ENCODE measurements around the gene PRPF31. TPM values are rescaled to one million over a fixed set of nuclear protein-coding genes. Genes with fewer than 3 reads are reported as not detected.

Gene PRPF31
- total RNA-seq, 4 donors from 2014 or later = 24.7 to 50.5 (median 34.9) TPM

- no peaks in the 10 kb centered on the region for H3K36me3 ChIP-seq
- peaks cover 17 to 42% (median 31%) of the 10 kb centered on the region in 4 donors for H3K4me1 ChIP-seq
- H3K27ac ChIP-seq = peak overlapping the region; percentile 88 to 99 (median 94)
- peak overlapping the region; percentile 1 to 100 (median 100) for H3K4me3 ChIP-seq
- H3K9me3 ChIP-seq = no peaks in the 10 kb centered on the region
- intact Hi-C loops (cut with DNase I; ENCODE audit: low total_unique reads) (no loop called here), in situ Hi-C loops (cut with MboI; ENCODE audit: low pct_ligation_motif_present in 1 of 4, low pct_unique_long_range_greater_than_20kb in 1 of 4, low sequenced_read_pairs in 3 of 4) (no loop called here)
- no peaks in the 10 kb centered on the region for H3K27me3 ChIP-seq
- TF ChIP-seq POLR2AphosphoS5 (IDR thresholded peaks at IDR 0.05) (peak; percentile 86 to 93 (median 90)), POLR2A (IDR thresholded peaks at IDR 0.05) (peak; percentile 83), EP300 (IDR thresholded peaks at IDR 0.05; ENCODE audit: low read depth) (no peak), CTCF (IDR thresholded peaks at IDR 0.05) (no peak)
- 0% methylated on average over 46 of the region's 46 CpGs; no CpG with 5 or more reads in 1 of the 2 donors for WGBS, 2 donors (ENCODE audit: low coverage in 1 of 2)
- DNase-seq = peak; percentile 99
Observed at GRCh38 chr19:54136864-54137698, 21.5 kb downstream of the PRPF31 start.

- peak within 1 kb of the TSS; percentile 99 to 100 (median 100) for H3K4me3 ChIP-seq
- no peaks in the 10 kb centered on the region for H3K9me3 ChIP-seq
- peak within 1 kb of the TSS; percentile 88 to 99 (median 94) for H3K27ac ChIP-seq
- no peaks in the 10 kb centered on the region for H3K27me3 ChIP-seq
- 0% methylated on average over 56 of the region's 103 CpGs; no CpG with 5 or more reads in 1 of the 2 donors for WGBS, 2 donors (ENCODE audit: low coverage in 1 of 2)
- intact Hi-C loops (cut with DNase I; ENCODE audit: low total_unique reads) (no loop called here), in situ Hi-C loops (cut with MboI; ENCODE audit: low pct_ligation_motif_present in 1 of 4, low pct_unique_long_range_greater_than_20kb in 1 of 4, low sequenced_read_pairs in 3 of 4) (no loop called here)
- TF ChIP-seq POLR2A (IDR thresholded peaks at IDR 0.05) (peak; percentile 78), EP300 (IDR thresholded peaks at IDR 0.05; ENCODE audit: low read depth) (no peak), POLR2AphosphoS5 (IDR thresholded peaks at IDR 0.05) (peak; percentile 86 to 93 (median 86)), CTCF (IDR thresholded peaks at IDR 0.05) (peak in 2 of 5 experiments; percentile 7 to 16)
- H3K36me3 ChIP-seq = peaks cover 0 to 6% (median 3%) of the 10 kb centered on the region in 4 donors
- peaks cover 17 to 42% (median 31%) of the 10 kb centered on the region in 4 donors for H3K4me1 ChIP-seq
- DNase-seq = peak; percentile 43
Observed at GRCh38 chr19:54137699-54138488, 22.3 kb downstream of the PRPF31 start, which contains the start of gene CNOT3. Gene CNOT3 (plus strand): TSS chr19:54137762. CDS start chr19:54142979, 5,217 bp downstream.

GRCh38 chr19:54138489-54139256 is 23.1 kb downstream of the PRPF31 start:
- no peaks in the 10 kb centered on the region for H3K9me3 ChIP-seq
- WGBS, 2 donors (ENCODE audit: low coverage in 1 of 2) = 30% methylated on average over 25 of the region's 31 CpGs; no CpG with 5 or more reads in 1 of the 2 donors
- H3K4me1 ChIP-seq = peaks cover 17 to 42% (median 31%) of the 10 kb centered on the region in 4 donors
- DNase-seq = no peak
- peak overlapping the region; percentile 99 to 100 (median 100) for H3K4me3 ChIP-seq
- H3K27ac ChIP-seq = peak overlapping the region; percentile 88 to 99 (median 94)
- intact Hi-C loops (cut with DNase I; ENCODE audit: low total_unique reads) = no loop called here
- TF ChIP-seq EP300 (IDR thresholded peaks at IDR 0.05; ENCODE audit: low read depth) = no peak
- no peak for TF ChIP-seq POLR2AphosphoS5 (IDR thresholded peaks at IDR 0.05)
- no peak for TF ChIP-seq POLR2A (IDR thresholded peaks at IDR 0.05)
- no peak for TF ChIP-seq CTCF (IDR thresholded peaks at IDR 0.05)
- in situ Hi-C loops (cut with MboI; ENCODE audit: low pct_ligation_motif_present in 1 of 4, low pct_unique_long_range_greater_than_20kb in 1 of 4, low sequenced_read_pairs in 3 of 4) = no loop called here
- H3K36me3 ChIP-seq = peaks cover 0 to 13% (median 6%) of the 10 kb centered on the region in 4 donors
- H3K27me3 ChIP-seq = no peaks in the 10 kb centered on the region
